Fibroblast of skin of right quadriceps (primary cell): ENCODE results near the gene LRP2BP.
A peak's percentile ranks its signal among the peaks of the same experiment; 100 is the strongest.

Experiments used
- DNase-seq: peaks from one replicate; pipeline ENCODE4 v3.0.0-alpha.2; 2013

LRP2BP gene

DNA sequence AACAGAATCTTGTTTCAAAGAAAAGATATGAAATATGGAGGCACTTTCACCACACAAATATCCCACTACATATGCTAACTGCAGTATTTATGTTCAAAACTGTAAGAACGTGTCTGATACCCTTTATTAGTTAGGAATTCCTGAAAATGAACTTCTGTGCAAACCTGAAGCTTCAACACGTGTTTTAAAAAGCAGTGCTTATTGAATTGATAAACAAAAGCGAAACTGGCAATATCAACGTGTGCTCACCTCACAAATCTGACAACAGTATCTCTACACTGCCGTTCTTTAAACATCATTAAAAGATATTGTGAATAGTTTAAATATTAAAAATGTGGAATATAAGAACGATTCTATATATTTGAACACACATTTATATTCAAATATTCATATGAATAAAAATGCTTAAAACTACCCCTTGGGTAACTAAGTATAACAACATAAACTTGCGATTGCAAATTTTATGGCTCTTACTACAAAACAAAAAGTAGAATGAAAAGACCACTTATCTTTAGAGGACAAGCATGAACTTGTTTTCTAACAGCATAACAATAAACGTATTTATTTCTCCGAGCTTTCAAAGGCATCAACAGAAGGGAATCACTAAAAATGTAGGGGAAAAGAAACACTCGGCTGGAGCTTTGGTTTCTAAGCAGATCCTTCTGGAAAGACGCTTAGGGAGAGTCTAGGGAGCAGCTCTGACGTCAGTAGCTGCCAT lies at the start of gene LRP2BP:
LRP2BP (minus strand) TSS at position 687 of the 718 bp plus-strand sequence. CDS start 17,738 bp downstream, outside the sequence.
- no peak for DNase-seq

DNA sequence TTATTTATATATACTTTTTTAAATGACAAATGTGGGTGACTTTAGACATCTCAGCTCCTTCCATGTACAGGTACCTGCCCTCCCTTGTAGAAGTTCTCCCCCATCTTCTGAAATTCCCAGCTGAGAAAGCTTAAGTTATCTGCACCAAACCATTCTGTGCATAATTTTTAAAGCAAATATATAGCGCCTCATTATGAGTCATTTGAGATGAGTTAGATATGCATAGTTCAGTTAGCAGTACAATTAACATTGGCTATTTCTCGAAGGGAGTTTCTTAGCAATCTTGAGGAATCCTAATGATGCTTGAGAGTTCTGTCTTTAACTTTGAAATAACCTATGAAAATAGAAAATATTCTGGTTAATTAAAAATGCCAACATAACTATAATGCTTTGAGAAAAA lies 49.5 kb upstream of the LRP2BP start:
- DNase-seq: no peak

DNA sequence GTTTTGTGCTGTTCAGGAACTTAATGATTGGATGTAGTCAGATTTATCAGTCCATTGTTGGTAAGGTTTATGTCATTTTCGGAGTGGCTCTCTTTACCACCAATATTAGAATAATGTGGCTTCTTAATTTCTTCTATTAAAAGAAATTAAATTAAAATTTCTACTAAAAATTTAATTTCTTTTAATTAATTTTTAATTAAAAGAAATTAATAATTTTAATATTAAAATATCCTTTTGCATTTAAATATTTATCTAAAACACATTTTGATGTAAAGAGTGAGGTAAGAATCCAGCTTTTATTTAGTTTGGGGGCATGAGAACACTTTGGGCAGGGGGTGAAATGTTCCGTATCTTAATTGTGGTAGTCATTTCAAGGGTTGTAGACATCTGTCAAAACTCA lies 45.8 kb upstream of the LRP2BP start:
- DNase-seq: no peak

- DNase-seq: no peak
These were observed 42.1 kb upstream of the LRP2BP start for GRCh38 chr4:185437809-185438208.

- DNase-seq: no peak
These were observed 39.7 kb upstream of the LRP2BP start for GRCh38 chr4:185435466-185435865.

- no peak for DNase-seq
These were observed 33.9 kb upstream of the LRP2BP start for GRCh38 chr4:185429660-185430059.

DNA sequence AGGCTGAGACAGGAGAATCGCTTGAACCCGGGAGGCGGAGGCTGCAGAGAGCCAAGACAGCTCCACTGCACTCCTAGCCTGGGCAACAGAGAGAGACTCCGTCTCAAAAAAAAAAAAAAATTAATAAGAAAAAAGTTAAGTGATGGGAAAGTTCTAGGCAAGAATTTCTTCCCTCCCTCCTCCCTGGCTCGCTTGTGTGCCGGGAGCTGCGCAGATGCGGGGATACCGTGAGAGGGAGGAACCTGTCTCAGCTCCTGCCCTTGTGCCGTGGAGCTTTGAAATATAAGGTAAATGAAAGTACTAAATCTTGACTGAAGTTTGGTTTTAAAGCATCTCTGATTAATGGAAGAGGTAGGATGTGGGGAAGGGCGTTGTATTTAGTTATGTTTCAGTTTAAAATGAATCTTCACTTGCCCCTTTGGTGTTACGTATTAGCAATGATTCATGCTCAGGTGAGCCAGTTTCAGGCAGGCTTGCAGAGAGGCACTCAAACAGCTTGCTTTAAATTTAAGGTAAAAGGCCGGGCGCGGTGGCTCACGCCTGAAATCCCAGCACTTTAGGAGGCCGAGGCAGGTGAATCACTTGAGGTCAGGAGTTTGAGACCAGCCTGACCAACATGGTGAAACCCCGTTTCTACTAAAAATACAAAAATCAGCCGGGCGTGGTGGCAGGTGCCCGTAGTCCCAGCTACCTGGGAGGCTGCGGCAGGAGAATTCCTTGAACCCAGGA lies 31.4 kb upstream of the LRP2BP start:
- DNase-seq: no peak

DNA sequence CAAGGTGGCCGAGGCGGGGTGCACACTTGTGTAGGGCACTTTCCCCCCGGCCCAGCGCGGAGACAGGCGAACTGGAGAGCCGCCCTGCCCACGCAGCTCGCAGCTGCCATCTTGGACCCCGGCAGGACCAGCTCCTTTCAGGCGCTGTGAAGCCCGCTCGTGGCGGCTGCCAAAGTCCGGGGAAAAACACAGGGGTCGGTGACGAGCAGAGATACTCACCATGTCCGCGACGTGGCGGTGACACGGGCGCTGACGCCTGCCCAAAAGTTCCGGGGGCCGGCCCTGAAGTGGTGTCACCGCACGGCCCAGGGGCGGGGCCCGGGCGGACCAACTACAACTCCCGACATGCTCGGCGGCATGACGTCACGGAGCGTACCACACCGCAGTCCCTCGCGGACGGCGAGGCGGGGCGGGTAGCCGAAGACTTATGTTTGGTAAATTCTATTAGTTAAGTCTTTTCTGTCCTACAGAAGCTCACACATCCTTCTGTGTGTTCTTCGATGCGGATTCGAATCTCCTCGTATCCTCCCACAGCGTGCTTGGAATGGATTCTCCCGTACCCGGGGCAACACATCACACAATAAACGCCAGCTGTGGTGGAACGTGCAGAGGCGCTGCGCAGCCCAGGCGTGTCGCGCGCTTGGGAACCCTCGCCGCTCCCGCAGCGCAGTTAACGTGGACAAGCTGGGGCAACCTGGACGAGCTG lies 30.1 kb upstream of the LRP2BP start, which contains the start of gene UFSP2:
UFSP2 (minus strand) TSS at position 318 of the 706 bp plus-strand sequence; CDS start at position 222, 96 bp downstream.
- DNase-seq: peak; percentile 90

- no peak for DNase-seq
These were observed 29.4 kb upstream of the LRP2BP start for GRCh38 chr4:185424905-185425646.

- DNase-seq: peak; percentile 72
These were observed 25.8 kb upstream of the LRP2BP start for GRCh38 chr4:185421366-185422124.

DNA sequence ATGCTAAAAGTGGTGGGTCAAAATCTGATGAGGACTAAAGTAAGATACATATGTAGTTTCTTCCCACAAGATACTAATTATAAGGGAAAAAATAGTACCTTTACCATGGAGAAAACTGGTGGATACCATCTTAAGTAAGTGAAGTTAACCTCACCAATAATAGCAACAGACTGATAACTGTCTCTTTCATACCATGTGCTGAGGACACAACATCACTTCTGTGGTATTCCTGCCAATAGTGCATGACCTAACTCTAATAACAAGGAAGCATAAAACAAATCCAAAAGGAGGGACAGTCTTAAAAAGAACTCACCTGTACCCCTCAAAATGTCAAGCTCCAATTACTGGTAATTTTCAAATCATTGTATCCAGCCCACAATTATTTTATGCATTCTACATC lies 21.2 kb upstream of the LRP2BP start:
- no peak for DNase-seq

DNA sequence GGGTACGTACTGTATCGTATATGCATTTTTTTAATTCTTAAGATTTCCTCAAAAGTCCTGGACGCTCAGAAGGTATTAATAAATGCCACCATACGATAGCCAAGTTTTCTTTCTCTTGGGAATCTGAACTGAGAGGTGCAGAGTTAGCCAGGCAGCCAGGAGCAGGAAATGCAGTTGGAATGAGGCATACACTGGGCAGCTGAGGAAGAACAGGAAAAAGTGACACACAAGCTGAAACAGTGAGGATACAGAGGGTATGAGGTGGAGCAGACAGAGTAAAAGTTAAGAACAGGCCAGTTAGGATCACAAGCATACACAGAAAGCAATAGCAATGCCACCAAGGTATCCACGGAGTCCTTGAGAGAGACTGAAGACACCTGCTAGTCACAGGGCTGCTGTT lies 16.7 kb upstream of the LRP2BP start:
- no peak for DNase-seq

DNA sequence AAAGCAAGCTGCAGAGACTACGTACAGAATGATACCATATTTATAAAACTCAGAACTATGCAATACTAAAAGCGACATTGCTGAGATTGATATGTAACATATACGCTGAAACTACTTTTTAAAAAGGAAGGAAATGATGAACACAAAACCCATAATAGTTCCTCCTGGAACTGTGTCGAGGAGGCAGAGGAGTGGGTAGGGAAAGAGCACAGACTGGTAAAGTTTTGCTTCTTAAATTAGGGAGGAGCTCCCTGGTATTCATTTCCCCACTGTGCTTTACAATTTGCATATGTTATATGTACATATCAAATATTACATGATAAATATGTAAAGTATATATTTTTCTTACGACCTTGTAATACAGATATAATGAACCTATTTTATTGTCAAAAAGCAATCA lies 16.1 kb upstream of the LRP2BP start:
- DNase-seq: no peak

DNA sequence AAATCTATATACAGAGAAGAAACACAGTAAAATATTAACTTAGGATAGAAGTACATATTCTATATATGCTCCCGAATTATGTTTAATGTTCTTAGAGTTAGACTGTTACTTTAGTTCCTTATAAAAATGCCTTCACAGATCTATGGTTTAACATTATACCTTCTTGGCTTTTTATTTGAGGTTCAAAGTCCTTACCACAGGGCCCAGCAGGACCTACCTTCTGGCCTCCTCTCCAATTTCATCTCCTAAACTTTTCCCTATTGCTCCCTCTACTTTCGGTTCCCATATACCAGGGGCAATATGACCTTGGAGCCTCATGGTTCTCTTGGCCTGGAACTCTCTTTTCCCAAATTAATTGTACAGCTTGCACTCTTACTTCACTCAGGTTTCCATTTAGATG lies 12.7 kb upstream of the LRP2BP start:
- DNase-seq: no peak

DNA sequence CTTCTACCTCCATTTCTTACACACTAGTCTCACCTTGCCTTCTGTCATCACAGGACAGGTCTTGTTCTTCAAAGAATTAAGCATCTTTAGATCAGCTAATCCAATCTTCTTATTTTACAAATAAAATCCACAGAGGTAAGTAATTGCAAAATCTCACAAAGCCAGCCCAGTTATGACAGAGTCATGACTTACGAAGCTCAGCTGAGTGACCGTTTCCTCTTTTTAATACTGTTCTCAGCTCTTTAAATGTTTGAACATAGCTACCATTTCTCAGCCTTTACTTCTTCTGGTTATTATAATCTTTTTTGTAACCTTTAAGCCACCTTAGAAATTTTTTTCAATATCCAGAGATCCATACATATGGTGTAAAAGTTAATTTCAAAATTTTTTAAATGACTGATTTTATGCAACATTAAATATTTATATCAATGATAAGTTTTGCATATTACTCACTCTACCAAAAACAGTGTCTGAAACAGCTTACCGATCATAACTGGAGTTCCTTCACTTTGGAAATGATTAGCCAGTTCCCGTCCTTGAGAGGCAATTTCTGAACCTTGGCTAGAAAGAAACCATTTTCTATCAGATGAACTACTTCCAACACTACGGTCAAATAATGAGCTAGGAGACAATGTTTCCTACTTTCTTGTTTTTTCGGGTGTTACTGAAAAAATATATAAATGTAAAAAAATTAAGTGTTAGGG lies 9.7 kb upstream of the LRP2BP start:
- no peak for DNase-seq

- DNase-seq: no peak
These were observed 8.3 kb upstream of the LRP2BP start for GRCh38 chr4:185404031-185404430.

DNA sequence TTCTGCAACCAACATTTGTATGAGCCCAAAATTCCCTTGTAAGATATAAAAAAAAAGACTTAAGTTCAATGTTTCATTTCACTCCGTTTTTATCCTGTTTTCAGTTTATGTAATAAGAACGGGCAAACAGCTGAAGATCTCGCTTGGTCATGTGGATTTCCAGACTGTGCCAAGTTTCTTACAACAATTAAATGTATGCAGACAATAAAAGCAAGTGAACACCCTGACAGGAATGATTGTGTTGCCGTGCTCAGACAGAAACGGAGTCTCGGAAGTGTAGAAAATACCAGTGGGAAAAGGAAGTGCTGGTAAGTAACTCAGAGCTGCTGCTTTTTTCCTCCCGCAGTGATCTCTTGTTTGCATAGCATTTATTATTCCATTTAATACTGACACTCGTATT lies 3.7 kb upstream of the LRP2BP start:
- DNase-seq: no peak

GRCh38 chr4:185398618-185399017 lies 2.9 kb upstream of the LRP2BP start:
- no peak for DNase-seq

DNA sequence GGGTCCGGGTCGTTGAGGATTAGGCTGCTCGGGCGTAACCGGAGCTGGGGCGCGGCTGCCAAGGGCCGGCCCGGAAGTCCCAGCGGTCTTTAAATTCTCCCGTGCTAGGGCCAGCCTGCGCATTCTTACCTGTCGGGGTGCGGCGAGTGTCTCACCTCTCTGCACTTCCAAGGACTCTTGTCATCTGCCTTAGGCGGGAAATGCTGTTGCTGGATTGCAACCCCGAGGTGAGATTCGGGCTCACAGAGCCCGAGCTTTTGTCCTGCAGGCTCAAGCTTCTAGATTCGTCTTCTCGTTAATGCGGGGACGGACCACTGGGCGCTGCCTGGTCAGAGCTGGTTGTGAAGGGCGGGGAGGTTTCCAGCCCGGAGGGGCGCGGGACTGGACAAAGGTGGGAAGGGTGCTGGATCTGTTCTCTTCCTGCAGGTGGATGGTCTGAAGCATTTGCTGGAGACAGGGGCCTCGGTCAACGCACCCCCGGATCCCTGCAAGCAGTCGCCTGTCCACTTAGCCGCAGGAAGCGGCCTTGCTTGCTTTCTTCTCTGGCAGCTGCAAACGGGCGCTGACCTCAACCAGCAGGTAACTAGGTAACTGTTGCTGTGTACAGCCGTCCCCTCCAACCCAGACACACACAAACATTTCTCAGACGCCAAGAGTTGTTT lies 1.1 kb upstream of the LRP2BP start, which contains the start of gene ANKRD37:
ANKRD37 (plus strand) TSS at position 118 of the 662 bp plus-strand sequence; CDS start at position 201, 83 bp downstream.
- DNase-seq: peak; percentile 6

GRCh38 chr4:185395956-185396723 lies 416 bp upstream of the LRP2BP start:
- DNase-seq: peak; percentile 98
